HepG2 (cell line): Measurements from ENCODE around the gene C14orf93. TPM values are rescaled to one million over a fixed set of nuclear protein-coding genes. Genes with fewer than 3 reads are reported as not detected.

Source experiments
- CEBPB ChIP-seq: IDR thresholded peaks from 2 replicates; pipeline ENCODE4 v1.6.1; 2011; ENCODE audit warnings: low read depth, low read length, improper control_type of control experiment, borderline replicate concordance
- CHD2 ChIP-seq: IDR thresholded peaks from 2 replicates; pipeline ENCODE4 v1.6.1; 2011; ENCODE audit warnings: low read depth, low read length, improper control_type of control experiment
- ELF1 ChIP-seq: sonication (generic); formaldehyde crosslinking; IDR thresholded peaks from 2 replicates; pipeline ENCODE4 v1.4.0; 2020; ENCODE audit warnings: missing genetic modification reagents
- IKZF4 ChIP-seq: sonication (generic); formaldehyde crosslinking; IDR thresholded peaks from 2 replicates; pipeline ENCODE4 v1.5.1; 2020; ENCODE audit warnings: borderline replicate concordance, mild to moderate bottlenecking, low read depth, missing genetic modification reagents; ENCODE audit errors: not compliant biosample characterization
- KAT7 ChIP-seq: IDR thresholded peaks from 2 replicates; pipeline ENCODE4 v1.6.1; 2018; ENCODE audit warnings: borderline replicate concordance, missing compliant biosample characterization
- NCOR1 ChIP-seq: fragments of 200-600 bp; sonication (generic); IDR thresholded peaks from 2 replicates; pipeline ENCODE4 v1.7.0; 2017; ENCODE audit warnings: antibody characterized with exemption, low read length, borderline replicate concordance
- NR0B2 ChIP-seq: sonication (generic); formaldehyde crosslinking; IDR thresholded peaks from 2 replicates; pipeline ENCODE4 v1.4.0; 2020; ENCODE audit warnings: mild to moderate bottlenecking, missing genetic modification reagents
- NR2F2 ChIP-seq: IDR thresholded peaks from 2 replicates; pipeline ENCODE4 v1.6.1; 2012; ENCODE audit warnings: low read depth, inconsistent platforms, borderline replicate concordance
- PAF1 ChIP-seq: IDR thresholded peaks from 2 replicates; pipeline ENCODE4 v1.6.1; 2016; ENCODE audit warnings: missing genetic modification reagents, missing compliant biosample characterization
- PPARG ChIP-seq: conservative IDR thresholded peaks from 2 replicates; pipeline ENCODE4 v1.6.1; 2016; ENCODE audit warnings: missing biosample characterization, missing genetic modification reagents
- XRCC5 ChIP-seq: fragments of 200-400 bp; formaldehyde crosslinking; optimal IDR thresholded peaks from 2 replicates; pipeline ENCODE3; 2017; ENCODE audit warnings: mild to moderate bottlenecking, low read length
- ZBTB10 ChIP-seq: sonication (generic); formaldehyde crosslinking; IDR thresholded peaks from 2 replicates; pipeline ENCODE4 v1.4.0; 2020; ENCODE audit warnings: missing genetic modification reagents, borderline replicate concordance
- ZBTB7B ChIP-seq: sonication (generic); formaldehyde crosslinking; IDR thresholded peaks from 2 replicates; pipeline ENCODE4 v1.4.0; 2020; ENCODE audit warnings: missing genetic modification reagents
- ZFX ChIP-seq: sonication (generic); formaldehyde crosslinking; IDR thresholded peaks from 2 replicates; pipeline ENCODE4 v1.4.0; 2020; ENCODE audit warnings: mild to moderate bottlenecking, low read depth, missing genetic modification reagents, moderate library complexity
- ZNF224 ChIP-seq: sonication (generic); formaldehyde crosslinking; IDR thresholded peaks from 2 replicates; pipeline ENCODE4 v1.5.0; 2020; ENCODE audit warnings: mild to moderate bottlenecking, missing genetic modification reagents
- ZNF260 ChIP-seq: sonication (generic); formaldehyde crosslinking; IDR thresholded peaks from 2 replicates; pipeline ENCODE4 v1.4.0; 2020; ENCODE audit warnings: missing genetic modification reagents, low read depth, mild to moderate bottlenecking, borderline replicate concordance
- ZNF326 ChIP-seq: sonication (generic); formaldehyde crosslinking; IDR thresholded peaks from 2 replicates; pipeline ENCODE4 v1.4.0; 2020; ENCODE audit warnings: missing genetic modification reagents, borderline replicate concordance
- ZNF550 ChIP-seq: sonication (generic); formaldehyde crosslinking; IDR thresholded peaks from 2 replicates; pipeline ENCODE4 v1.4.0; 2020; ENCODE audit warnings: mild to moderate bottlenecking, missing genetic modification reagents, borderline replicate concordance
- ZNF710 ChIP-seq: sonication (generic); formaldehyde crosslinking; IDR thresholded peaks from 2 replicates; pipeline ENCODE4 v1.5.0; 2020; ENCODE audit warnings: mild to moderate bottlenecking, missing genetic modification reagents, borderline replicate concordance
- ZNF720 ChIP-seq: sonication (generic); formaldehyde crosslinking; IDR thresholded peaks from 2 replicates; pipeline ENCODE4 v1.4.0; 2020; ENCODE audit warnings: missing genetic modification reagents
- ZZZ3 ChIP-seq: sonication (generic); formaldehyde crosslinking; IDR thresholded peaks from 2 replicates; pipeline ENCODE4 v1.4.0; 2020; ENCODE audit warnings: missing genetic modification reagents, mild to moderate bottlenecking, borderline replicate concordance
- polyA plus RNA-seq, 8 experiments: library from polyadenylated mRNA; depleted of rRNA in 3 of 8; stranded (reverse) in 7 of 8; unstranded in 1 of 8; fragments of >200 nt; fragmentation: Illumina TruSeq in 4 of 8; extraction: Trizol in 4 of 8; gene quantifications; 2 replicates each; pipeline versions ENCODE4 v1.2.1 to v1.2.3, GENCODE V29; 2011 to 2016; ENCODE audit warnings: low read depth in 4 of 8, missing spikeins in 1 of 8, mixed read lengths in 1 of 8; ENCODE audit not compliant: insufficient read depth in 1 of 8
- total RNA-seq, 5 experiments: library from RNA; depleted of rRNA; stranded (reverse); fragments of >200 nt; fragmentation: Illumina TruSeq; extraction: Trizol; gene quantifications; 2 replicates each; pipeline ENCODE4 v1.2.3, GENCODE V29; 2016; ENCODE audit warnings: low read depth in 1 of 5
- TF ChIP-seq, protein P1 (sequence below): IDR thresholded peaks from 2 replicates; pipeline ENCODE4 v1.6.1; 2016; ENCODE audit warnings: low read depth, borderline replicate concordance
- TF ChIP-seq, protein P2 (sequence below): IDR thresholded peaks from 2 replicates; pipeline ENCODE4 v1.6.1; 2016; ENCODE audit warnings: missing biosample characterization, missing genetic modification reagents, low read depth

The C14orf93 gene
- total and polyA plus RNA-seq, 2 of the 13 experiments (the other 11 are each of a cell fraction or from before 2014, with no cell fraction given) = 11.4 to 22.5 TPM

GRCh38 chr14:22974530-22975313 is 35.2 kb downstream of the C14orf93 start (continued):
- TF ChIP-seq ZZZ3 (0 out of 2 replicates have a peak, but pooled peaks have one; percentile 2), ZNF260 (CRISPR knock-in tag) (no peak), CHD2 (no peak), NR0B2 (no peak), PPARG (CRISPR knock-in tag) (no peak), ELF1 (CRISPR knock-in tag) (no peak), ZBTB10 (no peak), ZNF710 (CRISPR knock-in tag) (no peak), NR2F2 (no peak), CEBPB (no peak), XRCC5 (no peak), ZFX (no peak), KAT7 (CRISPR knock-in tag) (no peak), ZBTB7B (CRISPR knock-in tag) (no peak), ZNF224 (no peak), ZNF326 (CRISPR knock-in tag) (no peak), NCOR1 (no peak), IKZF4 (CRISPR knock-in tag) (no peak), ZNF720 (no peak), PAF1 (CRISPR knock-in tag) (no peak; the same call in 1 of the 2 replicates), ZNF550 (CRISPR knock-in tag) (no peak; the same call in 1 of the 2 replicates)
- TF ChIP-seq, protein P1, sequence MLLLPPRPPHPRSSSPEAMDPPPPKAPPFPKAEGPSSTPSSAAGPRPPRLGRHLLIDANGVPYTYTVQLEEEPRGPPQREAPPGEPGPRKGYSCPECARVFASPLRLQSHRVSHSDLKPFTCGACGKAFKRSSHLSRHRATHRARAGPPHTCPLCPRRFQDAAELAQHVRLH (CRISPR knock-in tag) = no peak
- TF ChIP-seq, protein P2, sequence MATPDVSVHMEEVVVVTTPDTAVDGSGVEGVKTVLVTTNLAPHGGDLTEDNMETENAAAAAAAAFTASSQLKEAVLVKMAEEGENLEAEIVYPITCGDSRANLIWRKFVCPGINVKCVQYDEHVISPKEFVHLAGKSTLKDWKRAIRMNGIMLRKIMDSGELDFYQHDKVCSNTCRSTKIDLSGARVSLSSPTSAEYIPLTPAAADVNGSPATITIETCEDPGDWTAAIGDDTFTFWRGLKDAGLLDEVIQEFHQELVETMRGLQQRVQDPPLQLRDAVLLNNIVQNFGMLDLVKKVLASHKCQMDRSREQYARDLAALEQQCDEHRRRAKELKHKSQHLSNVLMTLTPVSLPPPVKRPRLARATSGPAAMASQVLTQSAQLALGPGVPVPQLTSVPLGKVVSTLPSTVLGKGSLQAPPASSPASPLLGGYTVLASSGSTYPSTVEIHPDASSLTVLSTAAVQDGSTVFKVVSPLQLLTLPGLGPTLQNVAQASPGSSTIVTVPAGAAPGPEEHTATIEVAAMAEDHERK = no peak
